ENCODE results near the gene SMIM44.
A peak's percentile ranks its signal among the peaks of the same experiment; 100 is the strongest.
"Not testable (repeated sequence)": the region's sequence is repeated elsewhere in the genome, so short reads cannot be mapped to it uniquely, and the experiment has no call there.

Gene SMIM44

GRCh38 chr19:3457528-3458228 is 25.6 kb downstream of the SMIM44 start:
- intact Hi-C loops (cut with micrococcal nuclease) = no loop called here
- Mint-ChIP-seq H3K36me3 (ENCODE audit: low read depth) (peaks cover 90% of the 10 kb centered on the region), H3K4me1 (ENCODE audit: low read depth) (peaks cover 23% of the 10 kb centered on the region), H3K9me3 (no peaks in the 10 kb centered on the region), H3K4me3 (no peak overlapping the region), H3K27me3 (no peaks in the 10 kb centered on the region), H3K27ac (no peak overlapping the region)

GRCh38 chr19:3456925-3457527 is 26.2 kb downstream of the SMIM44 start:
- intact Hi-C loops (cut with micrococcal nuclease) = no loop called here
- Mint-ChIP-seq H3K4me3 (no peak overlapping the region), H3K9me3 (no peaks in the 10 kb centered on the region), H3K27ac (no peak overlapping the region), H3K27me3 (no peaks in the 10 kb centered on the region), H3K4me1 (ENCODE audit: low read depth) (peaks cover 23% of the 10 kb centered on the region), H3K36me3 (ENCODE audit: low read depth) (peaks cover 93% of the 10 kb centered on the region)

- Mint-ChIP-seq H3K4me1 (ENCODE audit: low read depth) (peaks cover 23% of the 10 kb centered on the region), H3K9me3 (no peaks in the 10 kb centered on the region), H3K36me3 (ENCODE audit: low read depth) (peaks cover 98% of the 10 kb centered on the region), H3K27me3 (no peaks in the 10 kb centered on the region), H3K4me3 (no peak overlapping the region), H3K27ac (no peak overlapping the region)
- intact Hi-C loops (cut with micrococcal nuclease) = no loop called here
Measured at GRCh38 chr19:3455960-3456601, 27.2 kb downstream of the SMIM44 start.

DNA sequence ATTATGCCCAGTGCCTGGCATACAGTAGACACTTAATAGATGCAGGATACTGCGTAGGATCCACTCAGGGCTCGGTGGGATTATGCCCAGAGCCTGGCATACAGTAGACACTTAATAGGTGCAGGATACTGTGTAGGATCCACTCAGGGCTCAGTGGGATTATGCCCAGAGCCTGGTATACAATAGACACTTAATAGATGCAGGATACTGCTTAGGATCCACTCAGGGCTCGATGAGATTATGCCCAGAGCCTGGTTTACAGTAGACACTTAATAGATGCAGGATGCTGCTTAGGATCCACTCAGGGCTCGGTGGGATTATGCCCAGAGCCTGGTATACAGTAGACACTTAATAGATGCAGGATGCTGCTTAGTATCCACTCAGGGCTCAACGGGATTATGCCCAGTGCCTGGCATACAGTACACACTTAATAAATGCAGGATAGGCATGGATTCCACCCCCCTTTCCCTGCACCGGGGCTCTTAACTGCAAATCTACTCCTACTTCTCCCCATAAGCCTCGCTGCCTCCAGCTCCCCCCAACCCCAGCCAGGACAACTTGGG is 27.8 kb downstream of the SMIM44 start:
- no peak overlapping the region for H3K4me3 Mint-ChIP-seq
- no peaks in the 10 kb centered on the region for H3K9me3 Mint-ChIP-seq
- no peak overlapping the region for H3K27ac Mint-ChIP-seq
- intact Hi-C loops (cut with micrococcal nuclease) = no loop called here
- peaks cover 23% of the 10 kb centered on the region for H3K4me1 Mint-ChIP-seq (ENCODE audit: low read depth)
- H3K36me3 Mint-ChIP-seq (ENCODE audit: low read depth) = peaks cover 98% of the 10 kb centered on the region
- no peaks in the 10 kb centered on the region for H3K27me3 Mint-ChIP-seq

DNA sequence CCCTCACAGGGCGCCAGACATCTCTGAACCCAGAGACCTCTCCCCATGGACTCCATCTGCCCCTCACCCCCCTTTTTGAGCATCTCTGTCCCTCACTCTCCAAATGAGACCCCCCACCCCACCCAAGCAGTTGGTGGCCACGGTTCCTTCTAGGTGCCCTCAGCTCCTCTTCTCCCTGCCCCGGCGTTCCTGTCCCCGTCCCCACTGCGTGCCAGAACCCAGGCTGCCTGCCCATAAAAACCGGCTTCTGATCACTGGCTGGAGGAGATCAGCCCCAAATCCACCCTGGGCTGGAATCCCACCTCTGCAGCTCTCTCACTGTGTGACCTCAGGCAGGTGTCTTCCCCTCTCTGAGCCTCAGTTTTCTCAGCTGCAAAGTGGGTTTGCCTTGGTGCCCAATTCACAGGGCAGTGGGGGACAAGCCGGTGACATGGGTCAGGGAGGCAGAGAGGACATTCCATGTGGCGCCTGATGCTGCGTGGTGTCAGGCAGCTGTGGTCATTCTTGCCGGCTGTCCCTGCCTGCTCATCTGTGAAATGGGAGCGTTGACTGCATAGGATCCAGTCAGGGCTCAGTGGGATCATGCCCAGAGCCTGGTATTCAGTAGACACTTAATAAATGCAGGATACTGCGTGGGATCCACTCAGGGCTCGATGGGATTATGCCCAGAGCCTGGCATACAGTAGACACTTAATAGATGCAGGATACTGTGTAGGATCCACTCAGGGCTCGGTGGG is 28.4 kb downstream of the SMIM44 start:
- no peaks in the 10 kb centered on the region for H3K9me3 Mint-ChIP-seq
- H3K27me3 Mint-ChIP-seq = no peaks in the 10 kb centered on the region
- H3K36me3 Mint-ChIP-seq (ENCODE audit: low read depth) = peaks cover 98% of the 10 kb centered on the region
- H3K4me1 Mint-ChIP-seq (ENCODE audit: low read depth) = peaks cover 23% of the 10 kb centered on the region
- no peak overlapping the region for H3K4me3 Mint-ChIP-seq
- no peak overlapping the region for H3K27ac Mint-ChIP-seq
- intact Hi-C loops (cut with micrococcal nuclease) = no loop called here

DNA sequence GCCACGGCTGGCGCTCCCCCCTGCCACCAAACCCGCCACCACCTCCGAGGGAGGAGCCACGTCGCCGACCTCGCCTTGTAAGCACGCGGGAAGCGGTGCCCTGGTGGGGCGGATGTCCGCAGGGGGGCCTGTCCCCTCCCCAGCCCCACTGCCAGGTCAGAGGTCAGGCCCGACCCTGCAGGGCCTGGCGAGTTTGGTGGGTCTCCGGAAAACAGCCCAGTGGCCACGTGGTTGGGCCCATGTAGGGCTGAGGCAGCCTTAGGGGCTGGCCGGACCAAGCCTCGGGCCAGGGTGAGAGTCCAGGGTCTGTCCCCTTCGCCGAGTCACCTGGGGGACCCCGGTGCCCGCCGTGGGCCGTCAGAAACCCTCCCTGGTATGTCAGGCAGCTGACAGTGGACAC is 29.4 kb downstream of the SMIM44 start:
- H3K4me1 Mint-ChIP-seq (ENCODE audit: low read depth) = peaks cover 17% of the 10 kb centered on the region
- H3K9me3 Mint-ChIP-seq = no peaks in the 10 kb centered on the region
- H3K27me3 Mint-ChIP-seq = no peaks in the 10 kb centered on the region
- no peak overlapping the region for H3K27ac Mint-ChIP-seq
- peaks cover 98% of the 10 kb centered on the region for H3K36me3 Mint-ChIP-seq (ENCODE audit: low read depth)
- intact Hi-C loops (cut with micrococcal nuclease) = no loop called here
- no peak overlapping the region for H3K4me3 Mint-ChIP-seq

DNA sequence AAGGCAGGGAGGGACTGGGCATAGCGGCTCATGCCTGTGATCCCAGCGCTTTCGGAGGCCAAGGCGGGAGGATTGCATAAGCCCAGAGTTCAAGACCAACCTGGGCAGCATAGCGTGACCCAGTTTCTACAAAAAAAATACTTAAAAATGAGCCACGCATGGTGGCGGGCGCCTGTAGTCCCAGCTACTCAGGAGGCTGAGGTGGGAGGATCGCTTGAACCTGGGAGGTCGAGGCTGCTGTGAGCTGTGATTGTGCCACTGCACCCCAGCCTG is 30.4 kb downstream of the SMIM44 start:
- H3K4me1 Mint-ChIP-seq (ENCODE audit: low read depth); H3K27me3 Mint-ChIP-seq; H3K27ac Mint-ChIP-seq; intact Hi-C loops (cut with micrococcal nuclease); H3K4me3 Mint-ChIP-seq; H3K9me3 Mint-ChIP-seq: not testable (repeated sequence)
- peaks cover 98% of the 10 kb centered on the region for H3K36me3 Mint-ChIP-seq (ENCODE audit: low read depth)

GRCh38 chr19:3452171-3452941 is 30.9 kb downstream of the SMIM44 start:
- Mint-ChIP-seq H3K27me3 (no peaks in the 10 kb centered on the region), H3K4me3 (no peak overlapping the region), H3K27ac (no peak overlapping the region), H3K9me3 (no peaks in the 10 kb centered on the region), H3K4me1 (ENCODE audit: low read depth) (peaks cover 5% of the 10 kb centered on the region), H3K36me3 (ENCODE audit: low read depth) (peaks cover 100% of the 10 kb centered on the region)
- intact Hi-C loops (cut with micrococcal nuclease) = no loop called here

GRCh38 chr19:3451451-3451866 is 31.8 kb downstream of the SMIM44 start:
- H3K27me3 Mint-ChIP-seq = no peaks in the 10 kb centered on the region
- H3K36me3 Mint-ChIP-seq (ENCODE audit: low read depth) = peaks cover 99% of the 10 kb centered on the region
- peak overlapping the region; percentile 5 for H3K27ac Mint-ChIP-seq
- H3K4me3 Mint-ChIP-seq = no peak overlapping the region
- intact Hi-C loops (cut with micrococcal nuclease) = no loop called here
- no peaks in the 10 kb centered on the region for H3K9me3 Mint-ChIP-seq
- H3K4me1 Mint-ChIP-seq (ENCODE audit: low read depth) = no peaks in the 10 kb centered on the region

GRCh38 chr19:3450796-3451411 is 32.3 kb downstream of the SMIM44 start:
- intact Hi-C loops (cut with micrococcal nuclease) = no loop called here
- Mint-ChIP-seq H3K9me3 (no peaks in the 10 kb centered on the region), H3K27ac (peak overlapping the region; percentile 5), H3K4me3 (no peak overlapping the region), H3K36me3 (ENCODE audit: low read depth) (peaks cover 99% of the 10 kb centered on the region), H3K4me1 (ENCODE audit: low read depth) (no peaks in the 10 kb centered on the region), H3K27me3 (no peaks in the 10 kb centered on the region)

- peaks cover 7% of the 10 kb centered on the region for H3K4me1 Mint-ChIP-seq (ENCODE audit: low read depth)
- H3K36me3 Mint-ChIP-seq (ENCODE audit: low read depth) = peaks cover 99% of the 10 kb centered on the region
- H3K4me3 Mint-ChIP-seq = no peak overlapping the region
- intact Hi-C loops (cut with micrococcal nuclease) = no loop called here
- no peaks in the 10 kb centered on the region for H3K9me3 Mint-ChIP-seq
- no peak overlapping the region for H3K27ac Mint-ChIP-seq
- no peaks in the 10 kb centered on the region for H3K27me3 Mint-ChIP-seq
Measured at GRCh38 chr19:3448616-3449334, 34.5 kb downstream of the SMIM44 start.

GRCh38 chr19:3446657-3447056 is 36.6 kb downstream of the SMIM44 start:
- intact Hi-C loops (cut with micrococcal nuclease); H3K4me1 Mint-ChIP-seq (ENCODE audit: low read depth); H3K27ac Mint-ChIP-seq; H3K9me3 Mint-ChIP-seq; H3K4me3 Mint-ChIP-seq; H3K27me3 Mint-ChIP-seq: not testable (repeated sequence)
- peaks cover 99% of the 10 kb centered on the region for H3K36me3 Mint-ChIP-seq (ENCODE audit: low read depth)

All from dendritic cell treated with granulocyte-macrophage colony-stimulating factor and Interleukin-4, amounts not matched to agents 40 ng/mL and 50 ng/mL, for 4 days (primary cell).